SU-DHL-6 (cell line): ENCODE measurements around the gene TTC16.

ENCODE experiments used
- EZH2phosphoT487 ChIP-seq: fragments of 200-600 bp; sonication (generic), shearing (Covaris generic); conservative IDR thresholded peaks from 2 replicates; pipeline ENCODE4 v1.6.1; 2018; ENCODE audit warnings: mild to moderate bottlenecking, antibody characterized with exemption, low read length, moderate library complexity, mixed read lengths
- TF ChIP-seq, protein P1 (sequence below): fragments of 200-600 bp; sonication (generic); IDR thresholded peaks from one replicate; pipeline ENCODE4 v1.5.1; 2017; ENCODE audit warnings: antibody characterized with exemption, mild to moderate bottlenecking, low read length, moderate library complexity; ENCODE audit not compliant: insufficient read depth, poor library complexity, severe bottlenecking

DNA sequence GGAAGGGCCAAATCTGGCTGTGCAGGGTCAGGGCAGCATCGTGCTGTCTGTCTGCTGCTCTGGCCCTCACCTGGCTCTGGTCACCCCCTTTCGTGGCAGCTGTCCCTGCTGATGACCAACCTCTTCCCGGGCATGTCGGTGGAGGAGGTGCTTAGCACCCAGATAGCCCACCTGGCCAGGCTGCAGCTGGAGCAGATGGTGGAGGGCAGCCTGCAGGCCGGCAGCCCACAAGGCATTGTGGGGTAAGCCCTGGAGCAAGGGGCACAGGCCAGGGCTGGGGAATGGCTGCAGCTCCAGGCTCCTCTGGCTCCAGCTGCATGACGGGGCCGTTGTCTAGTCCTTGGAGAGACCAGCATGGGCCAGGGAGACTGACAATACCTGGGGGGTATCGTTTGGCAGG is 11.0 kb downstream of the TTC16 start:
- TF ChIP-seq, protein P1, sequence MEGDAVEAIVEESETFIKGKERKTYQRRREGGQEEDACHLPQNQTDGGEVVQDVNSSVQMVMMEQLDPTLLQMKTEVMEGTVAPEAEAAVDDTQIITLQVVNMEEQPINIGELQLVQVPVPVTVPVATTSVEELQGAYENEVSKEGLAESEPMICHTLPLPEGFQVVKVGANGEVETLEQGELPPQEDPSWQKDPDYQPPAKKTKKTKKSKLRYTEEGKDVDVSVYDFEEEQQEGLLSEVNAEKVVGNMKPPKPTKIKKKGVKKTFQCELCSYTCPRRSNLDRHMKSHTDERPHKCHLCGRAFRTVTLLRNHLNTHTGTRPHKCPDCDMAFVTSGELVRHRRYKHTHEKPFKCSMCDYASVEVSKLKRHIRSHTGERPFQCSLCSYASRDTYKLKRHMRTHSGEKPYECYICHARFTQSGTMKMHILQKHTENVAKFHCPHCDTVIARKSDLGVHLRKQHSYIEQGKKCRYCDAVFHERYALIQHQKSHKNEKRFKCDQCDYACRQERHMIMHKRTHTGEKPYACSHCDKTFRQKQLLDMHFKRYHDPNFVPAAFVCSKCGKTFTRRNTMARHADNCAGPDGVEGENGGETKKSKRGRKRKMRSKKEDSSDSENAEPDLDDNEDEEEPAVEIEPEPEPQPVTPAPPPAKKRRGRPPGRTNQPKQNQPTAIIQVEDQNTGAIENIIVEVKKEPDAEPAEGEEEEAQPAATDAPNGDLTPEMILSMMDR: no peak
- TF ChIP-seq EZH2phosphoT487: no peak
